Urothelium cell line (cell line): ENCODE data around the gene MICB.

Experiments used
- DNase-seq: peaks from one replicate; pipeline ENCODE4 v3.0.0; 2011; ENCODE audit warnings: low spot score, mixed read lengths
- FAIRE-seq: peaks from 2 replicates; lab custom pipeline; 2011; peaks lifted over from hg19 to GRCh38; lab: Jason Lieb, UNC

Gene MICB

DNA sequence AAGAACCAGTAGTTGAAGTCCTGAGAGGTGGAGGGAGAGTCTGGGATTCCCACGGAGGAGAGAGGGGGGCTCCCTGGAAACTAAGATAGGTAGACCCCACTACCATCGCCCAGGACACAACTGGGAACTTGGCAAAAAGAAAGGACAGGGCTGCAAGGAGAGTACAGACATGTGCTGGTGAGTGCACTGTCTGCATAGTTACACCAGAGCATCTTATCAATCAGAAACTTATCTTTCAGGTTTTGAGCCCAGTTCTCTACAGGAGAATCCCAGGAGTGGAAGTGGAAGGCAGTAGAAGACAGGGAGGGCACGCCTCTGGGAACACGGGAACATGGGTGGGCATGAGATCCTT lies 61.6 kb downstream of the MICB start:
- DNase-seq (no peak), FAIRE-seq (no peak)

DNA sequence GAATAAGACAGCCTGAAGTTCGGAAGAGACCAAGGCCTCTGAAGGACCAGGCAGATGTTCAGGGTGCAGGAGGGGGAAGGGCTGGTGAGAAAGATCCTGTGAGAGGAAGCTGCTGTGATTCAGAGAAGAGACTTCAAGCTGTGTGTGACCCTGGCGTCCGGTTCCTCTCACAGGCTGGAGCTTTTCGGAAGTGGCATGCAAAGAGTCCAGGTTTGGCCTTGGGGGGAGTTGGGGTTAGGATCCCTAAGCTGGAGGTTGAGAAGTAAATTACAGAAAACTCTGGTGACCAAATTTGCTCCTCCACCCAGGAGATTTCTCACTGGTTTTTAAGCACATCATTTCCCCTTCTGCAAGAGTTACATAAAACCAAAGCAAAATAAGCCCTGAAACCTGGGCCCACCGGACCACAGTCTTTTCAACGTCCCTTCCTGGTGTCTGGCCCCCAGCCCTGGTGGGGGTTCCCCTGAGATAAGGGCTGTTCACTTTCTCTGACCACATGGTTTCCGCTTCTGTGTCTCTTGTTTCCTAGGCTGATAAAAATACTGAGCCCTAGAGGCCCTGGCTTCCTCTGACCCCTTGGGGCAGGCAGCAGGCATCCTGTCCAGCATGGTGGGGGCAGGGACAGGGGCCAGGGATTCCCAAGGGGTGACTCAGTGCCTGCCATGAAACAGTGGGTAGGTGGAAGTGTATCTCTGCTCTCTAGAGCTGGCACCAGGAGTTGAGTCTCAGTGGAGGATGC lies 62.2 kb downstream of the MICB start:
- FAIRE-seq = no peak

DNA sequence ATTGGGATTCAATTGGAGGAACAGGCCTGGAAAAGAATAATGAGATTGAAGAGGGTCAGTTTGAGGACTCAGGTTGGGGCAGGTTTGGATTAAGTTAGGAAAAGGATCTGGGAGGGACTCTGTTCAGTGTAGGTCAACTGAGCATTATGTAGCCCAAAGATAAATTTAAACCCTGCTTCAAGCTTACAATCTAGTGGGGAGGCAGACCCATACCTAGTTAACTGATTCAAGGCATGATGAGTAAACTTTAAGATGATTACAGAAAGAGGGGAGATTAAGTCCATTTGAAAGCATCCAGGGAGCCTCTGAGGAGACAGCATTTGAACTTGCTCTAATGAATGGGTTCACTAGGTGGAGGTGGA lies 62.7 kb downstream of the MICB start:
- FAIRE-seq (no peak), DNase-seq (no peak)

More for the DNA sequence above, 62.2 kb downstream of the MICB start:
- DNase-seq = peak; percentile 75
